HepG2 (cell line): Measurements from ENCODE around the gene ZDHHC18. TPM values are rescaled to one million over a fixed set of nuclear protein-coding genes. Genes with fewer than 3 reads are reported as not detected.
A peak's percentile ranks its signal among the peaks of the same experiment; 100 is the strongest.

Experiments
- EEA1 ChIP-seq: sonication (generic); formaldehyde crosslinking; IDR thresholded peaks from 2 replicates; pipeline ENCODE4 v1.5.1; 2020; ENCODE audit warnings: mild to moderate bottlenecking, missing genetic modification reagents, borderline replicate concordance
- SAFB2 ChIP-seq: sonication (generic); formaldehyde crosslinking; IDR thresholded peaks from 2 replicates; pipeline ENCODE4 v1.5.1; 2020; ENCODE audit warnings: missing genetic modification reagents, low read depth, mild to moderate bottlenecking, borderline replicate concordance
- SMARCE1 ChIP-seq: fragments of 450-650 bp; IDR thresholded peaks from 2 replicates; pipeline ENCODE4 v1.6.1; 2017; ENCODE audit warnings: borderline replicate concordance
- ZBTB20 ChIP-seq: sonication (generic); formaldehyde crosslinking; IDR thresholded peaks from 2 replicates; pipeline ENCODE4 v1.8.1; 2023; ENCODE audit warnings: missing genetic modification reagents, low read depth, mild to moderate bottlenecking, borderline replicate concordance
- ZNF34 ChIP-seq: sonication (generic); formaldehyde crosslinking; IDR thresholded peaks from 2 replicates; pipeline ENCODE4 v1.4.0; 2020; ENCODE audit warnings: mild to moderate bottlenecking, missing genetic modification reagents, borderline replicate concordance
- ZNF598 ChIP-seq: sonication (generic); formaldehyde crosslinking; IDR thresholded peaks from 2 replicates; pipeline ENCODE4 v1.5.1; 2020; ENCODE audit warnings: mild to moderate bottlenecking, missing genetic modification reagents, borderline replicate concordance
- ZNF83 ChIP-seq: sonication (generic); formaldehyde crosslinking; IDR thresholded peaks from 2 replicates; pipeline ENCODE4 v1.4.0; 2020; ENCODE audit warnings: missing genetic modification reagents, mild to moderate bottlenecking, borderline replicate concordance
- ZNF891 ChIP-seq: sonication (generic); formaldehyde crosslinking; IDR thresholded peaks from 2 replicates; pipeline ENCODE4 v1.5.0; 2020; ENCODE audit warnings: mild to moderate bottlenecking, missing genetic modification reagents
- polyA plus RNA-seq, 8 experiments: library from polyadenylated mRNA; depleted of rRNA in 3 of 8; stranded (reverse) in 7 of 8; unstranded in 1 of 8; fragments of >200 nt; fragmentation: Illumina TruSeq in 4 of 8; extraction: Trizol in 4 of 8; gene quantifications; 2 replicates each; pipeline versions ENCODE4 v1.2.1 to v1.2.3, GENCODE V29; 2011 to 2016; ENCODE audit warnings: low read depth in 4 of 8, missing spikeins in 1 of 8, mixed read lengths in 1 of 8; ENCODE audit not compliant: insufficient read depth in 1 of 8
- total RNA-seq, 5 experiments: library from RNA; depleted of rRNA; stranded (reverse); fragments of >200 nt; fragmentation: Illumina TruSeq; extraction: Trizol; gene quantifications; 2 replicates each; pipeline ENCODE4 v1.2.3, GENCODE V29; 2016; ENCODE audit warnings: low read depth in 1 of 5
- TF ChIP-seq, protein P1 (sequence below): sonication (generic); formaldehyde crosslinking; IDR thresholded peaks from 2 replicates; pipeline ENCODE4 v1.4.0; 2020; ENCODE audit warnings: mild to moderate bottlenecking, missing genetic modification reagents
- TF ChIP-seq, protein P2 (sequence below): sonication (generic); formaldehyde crosslinking; IDR thresholded peaks from 2 replicates; pipeline ENCODE4 v1.4.0; 2020; ENCODE audit warnings: missing genetic modification reagents
- TF ChIP-seq, protein P3 (sequence below): sonication (generic); formaldehyde crosslinking; IDR thresholded peaks from 2 replicates; pipeline ENCODE4 v1.5.0; 2020; ENCODE audit warnings: mild to moderate bottlenecking, missing genetic modification reagents
- TF ChIP-seq, protein P4 (sequence below): sonication (generic); formaldehyde crosslinking; IDR thresholded peaks from 2 replicates; pipeline ENCODE4 v1.4.0; 2020; ENCODE audit warnings: low read depth, mild to moderate bottlenecking, missing genetic modification reagents
- TF ChIP-seq, protein P5 (sequence below): sonication (generic); formaldehyde crosslinking; IDR thresholded peaks from 2 replicates; pipeline ENCODE4 v1.8.0; 2022; ENCODE audit warnings: missing genetic modification reagents, mild to moderate bottlenecking, inconsistent platforms, borderline replicate concordance
- TF ChIP-seq, protein P6 (sequence below): sonication (generic); formaldehyde crosslinking; IDR thresholded peaks from 2 replicates; pipeline ENCODE4 v1.4.0; 2020; ENCODE audit warnings: missing genetic modification reagents, borderline replicate concordance

ZDHHC18 gene
- total and polyA plus RNA-seq, 2 of the 13 experiments (the other 11 are each of a cell fraction or from before 2014, with no cell fraction given) = 13.2 to 35.3 TPM

DNA sequence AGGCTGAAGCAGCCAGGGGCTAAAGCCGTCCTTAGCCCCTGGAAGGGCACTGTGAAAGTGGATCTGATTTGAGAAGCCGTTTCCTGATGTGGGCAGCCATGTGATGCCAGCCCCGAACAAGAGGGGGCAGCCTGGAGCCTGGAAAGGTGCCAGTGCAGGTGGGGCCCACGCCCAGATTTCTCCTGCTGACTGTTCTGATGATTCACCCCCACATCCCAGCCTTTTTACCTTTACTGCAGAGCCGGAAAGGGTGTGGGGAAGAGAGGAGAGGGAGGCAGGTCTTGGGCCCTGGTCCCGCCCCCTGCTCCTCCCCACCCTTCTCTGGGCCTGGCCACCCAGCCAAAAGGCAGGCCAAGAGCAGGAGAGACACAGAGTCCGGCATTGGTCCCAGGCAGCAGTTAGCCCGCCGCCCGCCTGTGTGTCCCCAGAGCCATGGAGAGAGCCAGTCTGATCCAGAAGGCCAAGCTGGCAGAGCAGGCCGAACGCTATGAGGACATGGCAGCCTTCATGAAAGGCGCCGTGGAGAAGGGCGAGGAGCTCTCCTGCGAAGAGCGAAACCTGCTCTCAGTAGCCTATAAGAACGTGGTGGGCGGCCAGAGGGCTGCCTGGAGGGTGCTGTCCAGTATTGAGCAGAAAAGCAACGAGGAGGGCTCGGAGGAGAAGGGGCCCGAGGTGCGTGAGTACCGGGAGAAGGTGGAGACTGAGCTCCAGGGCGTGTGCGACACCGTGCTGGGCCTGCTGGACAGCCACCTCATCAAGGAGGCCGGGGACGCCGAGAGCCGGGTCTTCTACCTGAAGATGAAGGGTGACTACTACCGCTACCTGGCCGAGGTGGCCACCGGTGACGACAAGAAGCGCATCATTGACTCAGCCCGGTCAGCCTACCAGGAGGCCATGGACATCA lies 36.5 kb downstream of the ZDHHC18 start, which contains the start of gene SFN (continued):
- TF ChIP-seq, protein P1, sequence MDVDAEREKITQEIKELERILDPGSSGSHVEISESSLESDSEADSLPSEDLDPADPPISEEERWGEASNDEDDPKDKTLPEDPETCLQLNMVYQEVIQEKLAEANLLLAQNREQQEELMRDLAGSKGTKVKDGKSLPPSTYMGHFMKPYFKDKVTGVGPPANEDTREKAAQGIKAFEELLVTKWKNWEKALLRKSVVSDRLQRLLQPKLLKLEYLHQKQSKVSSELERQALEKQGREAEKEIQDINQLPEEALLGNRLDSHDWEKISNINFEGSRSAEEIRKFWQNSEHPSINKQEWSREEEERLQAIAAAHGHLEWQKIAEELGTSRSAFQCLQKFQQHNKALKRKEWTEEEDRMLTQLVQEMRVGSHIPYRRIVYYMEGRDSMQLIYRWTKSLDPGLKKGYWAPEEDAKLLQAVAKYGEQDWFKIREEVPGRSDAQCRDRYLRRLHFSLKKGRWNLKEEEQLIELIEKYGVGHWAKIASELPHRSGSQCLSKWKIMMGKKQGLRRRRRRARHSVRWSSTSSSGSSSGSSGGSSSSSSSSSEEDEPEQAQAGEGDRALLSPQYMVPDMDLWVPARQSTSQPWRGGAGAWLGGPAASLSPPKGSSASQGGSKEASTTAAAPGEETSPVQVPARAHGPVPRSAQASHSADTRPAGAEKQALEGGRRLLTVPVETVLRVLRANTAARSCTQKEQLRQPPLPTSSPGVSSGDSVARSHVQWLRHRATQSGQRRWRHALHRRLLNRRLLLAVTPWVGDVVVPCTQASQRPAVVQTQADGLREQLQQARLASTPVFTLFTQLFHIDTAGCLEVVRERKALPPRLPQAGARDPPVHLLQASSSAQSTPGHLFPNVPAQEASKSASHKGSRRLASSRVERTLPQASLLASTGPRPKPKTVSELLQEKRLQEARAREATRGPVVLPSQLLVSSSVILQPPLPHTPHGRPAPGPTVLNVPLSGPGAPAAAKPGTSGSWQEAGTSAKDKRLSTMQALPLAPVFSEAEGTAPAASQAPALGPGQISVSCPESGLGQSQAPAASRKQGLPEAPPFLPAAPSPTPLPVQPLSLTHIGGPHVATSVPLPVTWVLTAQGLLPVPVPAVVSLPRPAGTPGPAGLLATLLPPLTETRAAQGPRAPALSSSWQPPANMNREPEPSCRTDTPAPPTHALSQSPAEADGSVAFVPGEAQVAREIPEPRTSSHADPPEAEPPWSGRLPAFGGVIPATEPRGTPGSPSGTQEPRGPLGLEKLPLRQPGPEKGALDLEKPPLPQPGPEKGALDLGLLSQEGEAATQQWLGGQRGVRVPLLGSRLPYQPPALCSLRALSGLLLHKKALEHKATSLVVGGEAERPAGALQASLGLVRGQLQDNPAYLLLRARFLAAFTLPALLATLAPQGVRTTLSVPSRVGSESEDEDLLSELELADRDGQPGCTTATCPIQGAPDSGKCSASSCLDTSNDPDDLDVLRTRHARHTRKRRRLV = no peak
- no peak for TF ChIP-seq ZNF83
- no peak for TF ChIP-seq ZBTB20 (CRISPR knock-in tag)
- TF ChIP-seq, protein P2, sequence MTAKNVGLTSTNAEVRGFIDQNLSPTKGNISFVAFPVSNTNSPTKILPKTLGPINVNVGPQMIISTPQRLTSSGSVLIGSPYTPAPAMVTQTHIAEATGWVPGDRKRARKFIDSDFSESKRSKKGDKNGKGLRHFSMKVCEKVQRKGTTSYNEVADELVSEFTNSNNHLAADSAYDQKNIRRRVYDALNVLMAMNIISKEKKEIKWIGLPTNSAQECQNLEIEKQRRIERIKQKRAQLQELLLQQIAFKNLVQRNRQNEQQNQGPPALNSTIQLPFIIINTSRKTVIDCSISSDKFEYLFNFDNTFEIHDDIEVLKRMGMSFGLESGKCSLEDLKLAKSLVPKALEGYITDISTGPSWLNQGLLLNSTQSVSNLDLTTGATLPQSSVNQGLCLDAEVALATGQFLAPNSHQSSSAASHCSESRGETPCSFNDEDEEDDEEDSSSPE (CRISPR knock-in tag) = no peak; the same call in 1 of the 2 replicates
- TF ChIP-seq, protein P3, sequence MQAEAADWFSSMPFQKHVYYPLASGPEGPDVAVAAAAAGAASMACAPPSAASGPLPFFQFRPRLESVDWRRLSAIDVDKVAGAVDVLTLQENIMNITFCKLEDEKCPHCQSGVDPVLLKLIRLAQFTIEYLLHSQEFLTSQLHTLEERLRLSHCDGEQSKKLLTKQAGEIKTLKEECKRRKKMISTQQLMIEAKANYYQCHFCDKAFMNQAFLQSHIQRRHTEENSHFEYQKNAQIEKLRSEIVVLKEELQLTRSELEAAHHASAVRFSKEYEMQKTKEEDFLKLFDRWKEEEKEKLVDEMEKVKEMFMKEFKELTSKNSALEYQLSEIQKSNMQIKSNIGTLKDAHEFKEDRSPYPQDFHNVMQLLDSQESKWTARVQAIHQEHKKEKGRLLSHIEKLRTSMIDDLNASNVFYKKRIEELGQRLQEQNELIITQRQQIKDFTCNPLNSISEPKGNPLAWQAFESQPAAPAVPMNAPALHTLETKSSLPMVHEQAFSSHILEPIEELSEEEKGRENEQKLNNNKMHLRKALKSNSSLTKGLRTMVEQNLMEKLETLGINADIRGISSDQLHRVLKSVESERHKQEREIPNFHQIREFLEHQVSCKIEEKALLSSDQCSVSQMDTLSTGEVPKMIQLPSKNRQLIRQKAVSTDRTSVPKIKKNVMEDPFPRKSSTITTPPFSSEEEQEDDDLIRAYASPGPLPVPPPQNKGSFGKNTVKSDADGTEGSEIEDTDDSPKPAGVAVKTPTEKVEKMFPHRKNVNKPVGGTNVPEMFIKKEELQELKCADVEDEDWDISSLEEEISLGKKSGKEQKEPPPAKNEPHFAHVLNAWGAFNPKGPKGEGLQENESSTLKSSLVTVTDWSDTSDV (CRISPR knock-in tag) = no peak
- TF ChIP-seq, protein P4, sequence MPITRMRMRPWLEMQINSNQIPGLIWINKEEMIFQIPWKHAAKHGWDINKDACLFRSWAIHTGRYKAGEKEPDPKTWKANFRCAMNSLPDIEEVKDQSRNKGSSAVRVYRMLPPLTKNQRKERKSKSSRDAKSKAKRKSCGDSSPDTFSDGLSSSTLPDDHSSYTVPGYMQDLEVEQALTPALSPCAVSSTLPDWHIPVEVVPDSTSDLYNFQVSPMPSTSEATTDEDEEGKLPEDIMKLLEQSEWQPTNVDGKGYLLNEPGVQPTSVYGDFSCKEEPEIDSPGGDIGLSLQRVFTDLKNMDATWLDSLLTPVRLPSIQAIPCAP (CRISPR knock-in tag) = no peak
- TF ChIP-seq ZNF598 (CRISPR knock-in tag) = 0 out of 2 replicates have a peak, but pooled peaks have one; percentile 33
- no peak for TF ChIP-seq SAFB2 (CRISPR knock-in tag)
- no peak for TF ChIP-seq EEA1
- TF ChIP-seq SMARCE1 = no peak
- TF ChIP-seq, protein P5, sequence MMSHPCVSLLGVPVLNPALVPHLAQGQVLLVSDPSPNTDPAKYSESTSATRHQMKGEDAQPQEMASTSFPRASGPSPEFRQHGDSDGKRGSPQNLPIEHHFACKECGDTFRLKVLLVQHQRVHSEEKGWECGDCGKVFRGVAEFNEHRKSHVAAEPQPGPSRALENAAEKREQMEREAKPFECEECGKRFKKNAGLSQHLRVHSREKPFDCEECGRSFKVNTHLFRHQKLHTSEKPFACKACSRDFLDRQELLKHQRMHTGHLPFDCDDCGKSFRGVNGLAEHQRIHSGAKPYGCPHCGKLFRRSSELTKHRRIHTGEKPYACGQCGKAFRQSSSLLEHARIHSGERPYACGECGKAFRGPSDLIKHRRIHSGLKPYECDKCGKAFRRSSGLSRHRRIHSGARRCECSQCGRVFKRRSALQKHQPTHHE = no peak
- TF ChIP-seq ZNF891 (CRISPR knock-in tag) = no peak
- TF ChIP-seq, protein P6, sequence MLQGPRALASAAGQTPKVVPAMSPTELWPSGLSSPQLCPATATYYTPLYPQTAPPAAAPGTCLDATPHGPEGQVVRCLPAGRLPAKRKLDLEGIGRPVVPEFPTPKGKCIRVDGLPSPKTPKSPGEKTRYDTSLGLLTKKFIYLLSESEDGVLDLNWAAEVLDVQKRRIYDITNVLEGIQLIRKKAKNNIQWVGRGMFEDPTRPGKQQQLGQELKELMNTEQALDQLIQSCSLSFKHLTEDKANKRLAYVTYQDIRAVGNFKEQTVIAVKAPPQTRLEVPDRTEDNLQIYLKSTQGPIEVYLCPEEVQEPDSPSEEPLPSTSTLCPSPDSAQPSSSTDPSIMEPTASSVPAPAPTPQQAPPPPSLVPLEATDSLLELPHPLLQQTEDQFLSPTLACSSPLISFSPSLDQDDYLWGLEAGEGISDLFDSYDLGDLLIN (CRISPR knock-in tag) = no peak
- no peak for TF ChIP-seq ZNF34 (CRISPR knock-in tag)
